K562 (cell line): ENCODE data around the gene SLC18A3. TPM values are rescaled to one million over a fixed set of nuclear protein-coding genes. Genes with fewer than 3 reads are reported as not detected.

Source experiments
- ATAC-seq: fragments of 200-7000 bp; cut with Tn5 transposase; 3 replicates; pipeline ENCODE4 v1.9.1; 2020; ENCODE audit warnings: moderate library complexity
- BruUV-seq: library from RNA; stranded (reverse); fragments of 400-500 nt; replicated peaks from 2 replicates; lab custom pipeline; 2021; lab: Mats Ljungman, UMichigan
- CTCF ChIA-PET: fragments of 300-600 bp; formaldehyde crosslinking; extraction: SDS; loops from one replicate; lab custom pipeline; 2021; ENCODE audit warnings: low intra/inter-chr PET ratio; lab: Yijun Ruan, JAX
- POLR2A ChIA-PET: fragments of 300-600, 350-650 bp; sonication (Branson Sonifier 250); formaldehyde crosslinking; extraction: SDS; loops from one replicate; lab custom pipeline; 2021; ENCODE audit warnings: antibody characterized with exemption, inconsistent platforms; lab: Yijun Ruan, JAX
- DNase-seq, 4 experiments: peaks; one replicate each; pipeline versions ENCODE4 v3.0.0 to v3.0.0-alpha.2; 2011 to 2018; ENCODE audit warnings: low spot score in 3 of 4, mixed read lengths in 3 of 4; ENCODE audit errors: extremely low read depth in 1 of 4
- FAIRE-seq: peaks from 2 replicates; lab custom pipeline; 2011; peaks lifted over from hg19 to GRCh38; lab: Jason Lieb, UNC
- H2AFZ ChIP-seq: 2 replicates; pipeline ENCODE4 v1.6.0; 2011; ENCODE audit warnings: low read depth, low read length, control low read depth, inconsistent platforms
- H3K27ac ChIP-seq: fragments of 200-600 bp; 3 replicates; pipeline ENCODE4 v1.8.0; 2011; ENCODE audit warnings: low read depth, mild to moderate bottlenecking, control low read depth, inconsistent platforms, low read length, moderate library complexity, mixed read lengths; ENCODE audit errors: extremely low read depth
- H3K27me3 ChIP-seq, 2 experiments: fragments of 300-600 bp in 1 of 2; 2 replicates in 1 of 2; 3 replicates in 1 of 2; pipeline versions ENCODE4 v1.6.0 to v1.8.0; 2011; ENCODE audit warnings: inconsistent platforms in 2 of 2, low read length in 2 of 2, mild to moderate bottlenecking in 1 of 2, mixed read lengths in 1 of 2, moderate library complexity in 1 of 2; ENCODE audit not compliant: control insufficient read depth in 2 of 2, insufficient read depth in 2 of 2
- H3K36me3 ChIP-seq: fragments of 300-600 bp; 3 replicates; pipeline ENCODE4 v1.8.0; 2011; ENCODE audit warnings: mild to moderate bottlenecking, low read length, inconsistent platforms; ENCODE audit not compliant: control insufficient read depth, insufficient read depth
- H3K4me1 ChIP-seq, 2 experiments: fragments of 200-600 bp in 1 of 2; replicated peaks in 1 of 2; 2 replicates in 1 of 2; 3 replicates in 1 of 2; pipeline versions ENCODE4 v1.5.1 to v1.8.0; 2011; ENCODE audit warnings: inconsistent platforms in 2 of 2, low read length in 2 of 2, mild to moderate bottlenecking in 1 of 2, mixed read lengths in 1 of 2, moderate library complexity in 1 of 2; ENCODE audit not compliant: control insufficient read depth in 2 of 2, insufficient read depth in 2 of 2
- H3K4me2 ChIP-seq: 2 replicates; pipeline ENCODE4 v1.6.1; 2011; ENCODE audit warnings: low read length, control low read depth, inconsistent platforms, mixed read lengths; ENCODE audit not compliant: insufficient read depth
- H3K4me3 ChIP-seq: fragments of 200-600 bp; sonication (generic), shearing (Covaris generic); 2 replicates; pipeline ENCODE4 v1.5.1; 2016; ENCODE audit warnings: control low read depth, inconsistent platforms
- H3K79me2 ChIP-seq: fragments of 200-600 bp; 3 replicates; pipeline ENCODE4 v1.8.0; 2011; ENCODE audit warnings: low read length, inconsistent platforms; ENCODE audit not compliant: control insufficient read depth, insufficient read depth
- H3K9ac ChIP-seq, 2 experiments: 2 replicates each; pipeline versions ENCODE4 v1.6.0 to v1.6.1; 2011; ENCODE audit warnings: low read depth in 2 of 2, low read length in 2 of 2, control low read depth in 1 of 2, inconsistent platforms in 1 of 2, mild to moderate bottlenecking in 1 of 2, mixed read lengths in 1 of 2; ENCODE audit not compliant: insufficient read depth in 1 of 2
- H3K9me1 ChIP-seq: one replicate; pipeline ENCODE4 v1.6.0; 2011; ENCODE audit warnings: inconsistent platforms, mild to moderate bottlenecking, low read length, moderate library complexity; ENCODE audit not compliant: control insufficient read depth, insufficient read depth
- H3K9me3 ChIP-seq: replicated peaks from 2 replicates; pipeline ENCODE4 v1.5.1; 2011; ENCODE audit warnings: low read depth, low read length, inconsistent platforms; ENCODE audit not compliant: control insufficient read depth, insufficient read depth
- H4K20me1 ChIP-seq: replicated peaks from 2 replicates; pipeline ENCODE4 v1.6.1; 2011; ENCODE audit warnings: low read length, inconsistent platforms, mixed read lengths; ENCODE audit not compliant: control insufficient read depth, insufficient read depth
- CBX2 ChIP-seq: fragments of 200-600 bp; sonication (generic); IDR thresholded peaks from one replicate; pipeline ENCODE4 v1.6.1; 2012; ENCODE audit warnings: mild to moderate bottlenecking, low read length, inconsistent platforms; ENCODE audit not compliant: insufficient read depth, poor library complexity, severe bottlenecking
- CCAR2 ChIP-seq: fragments of 200-400 bp; formaldehyde crosslinking; IDR thresholded peaks from 2 replicates; pipeline ENCODE4 v1.6.1; 2017; ENCODE audit warnings: mild to moderate bottlenecking, low read depth, low read length
- CEBPB ChIP-seq: fragments of 450-650 bp; IDR thresholded peaks from 2 replicates; pipeline ENCODE4 v1.6.1; 2016; ENCODE audit warnings: missing genetic modification characterization, missing compliant biosample characterization
- FOS ChIP-seq: IDR thresholded peaks from 3 replicates; pipeline ENCODE4 v1.6.1; 2011; ENCODE audit not compliant: insufficient read length; ENCODE audit errors: extremely low read depth
- NRF1 ChIP-seq, 2 experiments: fragments of 450-650 bp; IDR thresholded peaks in 1 of 2; conservative IDR thresholded peaks in 1 of 2; 2 replicates each; pipeline ENCODE4 v1.6.1; 2014; ENCODE audit warnings: mild to moderate bottlenecking in 2 of 2
- PML ChIP-seq: IDR thresholded peaks from 2 replicates; pipeline ENCODE4 v1.6.1; 2012; ENCODE audit warnings: low read length, inconsistent platforms
- SAFB ChIP-seq: fragments of 200-400 bp; formaldehyde crosslinking; IDR thresholded peaks from 2 replicates; pipeline ENCODE4 v1.6.1; 2017; ENCODE audit warnings: low read depth, low read length, borderline replicate concordance
- SMAD1 ChIP-seq: fragments of 150-350 bp; IDR thresholded peaks from 2 replicates; pipeline ENCODE4 v1.6.1; 2014; ENCODE audit warnings: low read length, low read depth; ENCODE audit not compliant: partially characterized antibody
- SNAPC5 ChIP-seq: fragments of 250-450 bp; sonication (Bioruptor Pico); IDR thresholded peaks from 2 replicates; pipeline ENCODE4 v1.8.0; 2021; ENCODE audit warnings: moderate library complexity, mild to moderate bottlenecking, inconsistent platforms
- TSC22D4 ChIP-seq: fragments of 450-650 bp; IDR thresholded peaks from 2 replicates; pipeline ENCODE4 v1.6.1; 2016; ENCODE audit warnings: missing genetic modification characterization, missing biosample characterization, control low read depth
- ZBTB1 ChIP-seq: sonication (generic); formaldehyde crosslinking; IDR thresholded peaks from 2 replicates; pipeline ENCODE4 v1.8.1; 2023; ENCODE audit warnings: missing genetic modification reagents, low read depth, mild to moderate bottlenecking, borderline replicate concordance
- WGBS: fragments of 100-300 bp; shearing (Covaris generic); methylation state at CpG from one replicate; pipeline ENCODE4 v1.1.6; 2016; ENCODE audit warnings: low coverage, mixed read lengths; ENCODE audit not compliant: insufficient coverage; ENCODE audit errors: missing lambda C conversion rate; 5-methylcytosine and 5-hydroxymethylcytosine counted together
- in situ Hi-C: fragments of 300-500 bp; cut with MboI; formaldehyde crosslinking; loops from 4 replicates; pipeline ENCODE4 v1.15.0; 2018; ENCODE audit warnings: inconsistent platforms, mixed read lengths
- intact Hi-C: fragments of 100-400 bp; cut with micrococcal nuclease; formaldehyde crosslinking; loops from 2 replicates; pipeline ENCODE4 v1.14.2; 2022
- polyA plus RNA-seq, 8 experiments: library from polyadenylated mRNA; depleted of rRNA in 4 of 8; stranded (reverse) in 5 of 8; unstranded in 3 of 8; fragments of >200 nt; fragmentation: Nextera tagmentation in 2 of 8; fragmentation: Illumina TruSeq in 1 of 8; extraction: Ambion mirVana in 2 of 8; extraction: Trizol in 1 of 8; gene quantifications; 2 replicates each; pipeline versions ENCODE4 v1.2.1 to v1.2.3, GENCODE V29; 2011 to 2014; ENCODE audit warnings: inconsistent platforms in 1 of 8, missing spikeins in 1 of 8
- total RNA-seq, 7 experiments: library from RNA; depleted of rRNA in 6 of 7; stranded (reverse); fragments of >200 nt in 6 of 7; fragmentation: Illumina TruSeq in 2 of 7; extraction: Trizol in 2 of 7; gene quantifications; 2 replicates each; pipeline versions ENCODE4 v1.2.1 to v1.2.3, GENCODE V29; 2011 to 2021; ENCODE audit warnings: low replicate concordance in 1 of 7
- TF ChIP-seq, protein P1 (sequence below): sonication (generic); formaldehyde crosslinking; IDR thresholded peaks from 2 replicates; pipeline ENCODE4 v1.8.0; 2022; ENCODE audit warnings: mild to moderate bottlenecking, missing genetic modification reagents
- TF ChIP-seq, protein P2 (sequence below), 2 experiments: fragments of 450-650 bp in 1 of 2; sonication (generic) in 1 of 2; formaldehyde crosslinking in 1 of 2; IDR thresholded peaks; 2 replicates each; pipeline versions ENCODE4 v1.7.1 to v1.9.0; 2016 to 2022; ENCODE audit warnings: inconsistent platforms in 1 of 2, mild to moderate bottlenecking in 1 of 2, missing genetic modification reagents in 1 of 2

Gene SLC18A3
- total and polyA plus RNA-seq, 9 of the 15 experiments (the other 6 are each of a cell fraction or from before 2014, with no cell fraction given) = not detected

- Histone ChIP-seq H3K36me3 (no peaks in the 10 kb centered on the region), H4K20me1 (0 out of 2 replicates have a peak, but pooled peaks cover 7% of the 10 kb centered on the region), H3K4me2 (no peak overlapping the region), H3K27me3 (peaks cover 0 to 19% of the 10 kb centered on the region in 2 experiments; a peak in 2 of 5 replicates), H3K9me3 (no peaks in the 10 kb centered on the region), H3K4me1 (peaks cover 0 to 11% of the 10 kb centered on the region in 2 experiments; a peak in 1 of 5 replicates), H2AFZ (no peak overlapping the region), H3K27ac (no peak overlapping the region), H3K9me1 (no peaks in the 10 kb centered on the region), H3K9ac (no peak overlapping the region), H3K4me3 (no peak overlapping the region), H3K79me2 (no peaks in the 10 kb centered on the region)
- intact Hi-C loops (no loop called here), in situ Hi-C loops (no loop called here)
- CTCF ChIA-PET = no interaction called here
- no peak for FAIRE-seq
- POLR2A ChIA-PET = interaction anchor here (0.7 kb wide), 1 partner anchor 11 kb away, joined by 4 read pairs; no protein-coding TSS in a partner anchor
- ATAC-seq = no peak
- DNase-seq = no peak
- BruUV-seq = no TSS peak
- 0% methylated on average over 3 of the region's 3 CpGs for WGBS
- TF ChIP-seq CEBPB (tag) (no peak), NRF1 (conservative IDR thresholded peaks at IDR 0.05 in 1 of 2, IDR thresholded peaks at IDR 0.05 in 1 of 2) (no peak), PML (no peak), SNAPC5 (CRISPR knock-in tag) (no peak), FOS (no peak), SAFB (no peak), CBX2 (no peak), TSC22D4 (tag) (no peak), SMAD1 (no peak), ZBTB1 (CRISPR knock-in tag) (no peak), CCAR2 (no peak)
- TF ChIP-seq, protein P1, sequence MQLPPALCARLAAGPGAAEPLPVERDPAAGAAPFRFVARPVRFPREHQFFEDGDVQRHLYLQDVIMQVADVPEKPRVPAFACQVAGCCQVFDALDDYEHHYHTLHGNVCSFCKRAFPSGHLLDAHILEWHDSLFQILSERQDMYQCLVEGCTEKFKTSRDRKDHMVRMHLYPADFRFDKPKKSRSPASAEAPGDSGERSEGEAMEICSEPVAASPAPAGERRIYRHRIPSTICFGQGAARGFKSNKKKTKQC = no peak
- TF ChIP-seq, protein P2, sequence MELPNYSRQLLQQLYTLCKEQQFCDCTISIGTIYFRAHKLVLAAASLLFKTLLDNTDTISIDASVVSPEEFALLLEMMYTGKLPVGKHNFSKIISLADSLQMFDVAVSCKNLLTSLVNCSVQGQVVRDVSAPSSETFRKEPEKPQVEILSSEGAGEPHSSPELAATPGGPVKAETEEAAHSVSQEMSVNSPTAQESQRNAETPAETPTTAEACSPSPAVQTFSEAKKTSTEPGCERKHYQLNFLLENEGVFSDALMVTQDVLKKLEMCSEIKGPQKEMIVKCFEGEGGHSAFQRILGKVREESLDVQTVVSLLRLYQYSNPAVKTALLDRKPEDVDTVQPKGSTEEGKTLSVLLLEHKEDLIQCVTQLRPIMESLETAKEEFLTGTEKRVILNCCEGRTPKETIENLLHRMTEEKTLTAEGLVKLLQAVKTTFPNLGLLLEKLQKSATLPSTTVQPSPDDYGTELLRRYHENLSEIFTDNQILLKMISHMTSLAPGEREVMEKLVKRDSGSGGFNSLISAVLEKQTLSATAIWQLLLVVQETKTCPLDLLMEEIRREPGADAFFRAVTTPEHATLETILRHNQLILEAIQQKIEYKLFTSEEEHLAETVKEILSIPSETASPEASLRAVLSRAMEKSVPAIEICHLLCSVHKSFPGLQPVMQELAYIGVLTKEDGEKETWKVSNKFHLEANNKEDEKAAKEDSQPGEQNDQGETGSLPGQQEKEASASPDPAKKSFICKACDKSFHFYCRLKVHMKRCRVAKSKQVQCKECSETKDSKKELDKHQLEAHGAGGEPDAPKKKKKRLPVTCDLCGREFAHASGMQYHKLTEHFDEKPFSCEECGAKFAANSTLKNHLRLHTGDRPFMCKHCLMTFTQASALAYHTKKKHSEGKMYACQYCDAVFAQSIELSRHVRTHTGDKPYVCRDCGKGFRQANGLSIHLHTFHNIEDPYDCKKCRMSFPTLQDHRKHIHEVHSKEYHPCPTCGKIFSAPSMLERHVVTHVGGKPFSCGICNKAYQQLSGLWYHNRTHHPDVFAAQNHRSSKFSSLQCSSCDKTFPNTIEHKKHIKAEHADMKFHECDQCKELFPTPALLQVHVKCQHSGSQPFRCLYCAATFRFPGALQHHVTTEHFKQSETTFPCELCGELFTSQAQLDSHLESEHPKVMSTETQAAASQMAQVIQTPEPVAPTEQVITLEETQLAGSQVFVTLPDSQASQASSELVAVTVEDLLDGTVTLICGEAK (IDR thresholded peaks at IDR 0.05) = no peak
- TF ChIP-seq, protein P2 (CRISPR knock-in tag; IDR thresholded peaks at IDR 0.05) = no peak
These were observed 4.1 kb upstream of the SLC18A3 start for GRCh38 chr10:49605939-49606509.
